ENCODE results near the gene SLC25A43. TPM values are rescaled to one million over a fixed set of nuclear protein-coding genes. Genes with fewer than 3 reads are reported as not detected.
"Not testable (repeated sequence)": the region's sequence is repeated elsewhere in the genome, so short reads cannot be mapped to it uniquely, and the experiment has no call there.

The SLC25A43 gene
- total and polyA plus RNA-seq, 4 donors = 3.6 to 18.7 (median 13.6) TPM

DNA sequence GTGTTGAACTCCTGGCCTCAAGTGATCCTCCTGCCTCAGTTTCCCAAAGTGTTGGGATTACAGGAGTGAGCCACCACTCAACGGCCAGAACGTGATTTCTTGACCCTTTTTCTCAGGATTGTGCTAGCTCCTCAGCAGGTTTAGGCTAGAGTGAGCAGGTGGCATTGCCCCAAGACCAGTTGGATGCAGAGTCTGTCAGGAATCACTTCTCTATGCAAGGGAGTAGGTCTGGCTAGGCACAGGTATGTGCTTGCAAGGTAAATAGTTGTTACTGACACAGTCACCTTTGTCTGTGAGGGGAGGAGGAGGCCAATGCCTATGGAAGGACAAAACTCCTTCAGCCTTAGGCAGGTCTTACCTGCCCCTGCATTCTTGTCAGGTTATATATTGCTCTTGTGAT lies 93.3 kb downstream of the SLC25A43 start:
- no peak for TF ChIP-seq CTCF (IDR thresholded peaks at IDR 0.05; ENCODE audit: control extremely low read depth, extremely low read depth)
- H3K9me3 ChIP-seq (ENCODE audit: control insufficient read depth in 4 of 4, insufficient read depth in 3 of 4, low read length in 3 of 4) = no peaks in the 10 kb centered on the region
- no peak overlapping the region for H3K9ac ChIP-seq (ENCODE audit: insufficient read depth in 1 of 2, low read length in 2 of 2)
- no peaks in the 10 kb centered on the region for H3K36me3 ChIP-seq (ENCODE audit: control insufficient read depth in 4 of 4, insufficient read depth in 4 of 4, low read length in 4 of 4)
- no peak for ATAC-seq (ENCODE audit: insufficient read depth, low FRiP score)
- WGBS, 2 donors = 72 to 92% methylated on average over 2 of the region's 2 CpGs
- H3K27ac ChIP-seq (ENCODE audit: low read depth in 1 of 2, low read length in 1 of 2) = no peak overlapping the region
- H3K4me3 ChIP-seq = no peak overlapping the region
- no peak for DNase-seq
- peaks cover 0 to 2% (median 0%) of the 10 kb centered on the region in 3 donors for H3K27me3 ChIP-seq (ENCODE audit: control insufficient read depth in 3 of 3, insufficient read depth in 3 of 3, low read length in 2 of 3)
- H3K4me1 ChIP-seq (ENCODE audit: control insufficient read depth in 5 of 5, insufficient read depth in 5 of 5, low read length in 5 of 5) = no peaks in the 10 kb centered on the region

DNA sequence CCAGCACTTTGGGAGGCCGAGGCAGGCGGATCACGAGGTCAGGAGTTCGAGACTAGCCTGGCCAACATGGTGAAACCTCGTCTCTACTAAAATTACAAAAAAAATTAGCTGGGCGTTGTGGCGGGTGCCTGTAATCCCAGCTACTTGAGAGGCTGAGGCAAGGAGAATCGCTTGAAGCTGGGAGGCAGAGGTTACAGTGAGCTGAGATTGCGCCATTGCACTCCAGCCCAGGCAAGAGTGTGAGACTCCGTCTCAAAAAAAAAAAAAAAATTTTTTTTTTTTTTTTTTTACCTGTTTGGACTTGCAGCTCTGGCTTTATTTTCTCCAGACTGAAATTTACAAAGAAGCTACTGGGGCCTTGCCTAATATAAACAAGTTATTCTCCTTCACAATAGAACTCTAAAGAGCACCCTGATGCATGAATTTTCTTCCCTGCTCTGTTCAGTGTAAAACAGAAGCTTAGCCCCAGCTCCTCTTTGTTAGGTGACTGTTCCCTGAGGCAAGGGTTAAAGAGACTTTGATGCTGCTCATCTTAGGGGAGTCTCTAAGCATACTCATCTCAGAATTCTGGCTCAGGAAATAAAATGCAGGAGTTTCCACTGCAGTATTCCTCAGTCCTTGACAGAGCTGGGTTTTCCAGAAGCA lies 94.8 kb downstream of the SLC25A43 start:
- not testable (repeated sequence) for H3K4me3 ChIP-seq; DNase-seq; ATAC-seq (ENCODE audit: insufficient read depth, low FRiP score); H3K27ac ChIP-seq (ENCODE audit: low read depth in 1 of 2, low read length in 1 of 2); H3K9ac ChIP-seq (ENCODE audit: insufficient read depth in 1 of 2, low read length in 2 of 2); H3K36me3 ChIP-seq (ENCODE audit: control insufficient read depth in 4 of 4, insufficient read depth in 4 of 4, low read length in 4 of 4); H3K27me3 ChIP-seq (ENCODE audit: control insufficient read depth in 3 of 3, insufficient read depth in 3 of 3, low read length in 2 of 3); H3K9me3 ChIP-seq (ENCODE audit: control insufficient read depth in 4 of 4, insufficient read depth in 3 of 4, low read length in 3 of 4); H3K4me1 ChIP-seq (ENCODE audit: control insufficient read depth in 5 of 5, insufficient read depth in 5 of 5, low read length in 5 of 5)
- WGBS, 2 donors = 70 to 78% methylated on average over 9 to 10 of the region's 10 CpGs

- WGBS, 2 donors = 50 to 58% methylated on average over 10 of the region's 10 CpGs
Measured at GRCh38 chrX:119495734-119496726, 96.9 kb downstream of the SLC25A43 start.

More at GRCh38 chrX:119495734-119496726, 96.9 kb downstream of the SLC25A43 start:
- Histone ChIP-seq H3K36me3 (ENCODE audit: control insufficient read depth in 4 of 4, insufficient read depth in 4 of 4, low read length in 4 of 4) (no peaks in the 10 kb centered on the region), H3K4me3 (no peak overlapping the region), H3K27me3 (ENCODE audit: control insufficient read depth in 3 of 3, insufficient read depth in 3 of 3, low read length in 2 of 3) (no peaks in the 10 kb centered on the region), H3K9ac (ENCODE audit: insufficient read depth in 1 of 2, low read length in 2 of 2) (no peak overlapping the region), H3K9me3 (ENCODE audit: control insufficient read depth in 4 of 4, insufficient read depth in 3 of 4, low read length in 3 of 4) (no peaks in the 10 kb centered on the region), H3K4me1 (ENCODE audit: control insufficient read depth in 5 of 5, insufficient read depth in 5 of 5, low read length in 5 of 5) (no peaks in the 10 kb centered on the region), H3K27ac (ENCODE audit: low read depth in 1 of 2, low read length in 1 of 2) (peak overlapping the region in 1 of 2 donors; percentile 32)
- ATAC-seq (ENCODE audit: insufficient read depth, low FRiP score) (no peak), DNase-seq (no peak)
- TF ChIP-seq CTCF (IDR thresholded peaks at IDR 0.05; ENCODE audit: control extremely low read depth, extremely low read depth) = no peak

Measured in lung (tissue), 12 donors.